ENCODE results near the gene TP53TG5. TPM values are rescaled to one million over a fixed set of nuclear protein-coding genes. Genes with fewer than 3 reads are reported as not detected.

TP53TG5 gene
- total and polyA plus RNA-seq, 2 experiments from 2014 or later = not detected

- TF ChIP-seq REST (IDR thresholded peaks at IDR 0.05; ENCODE audit: unreplicated experiment) (no peak), ZNF114 (CRISPR knock-in tag; IDR thresholded peaks at IDR 0.05) (no peak), NANOG (IDR thresholded peaks at IDR 0.05; ENCODE audit: borderline replicate concordance) (no peak), ZNF331 (CRISPR knock-in tag; IDR thresholded peaks at IDR 0.05; ENCODE audit: low read depth) (no peak), ZNF462 (CRISPR knock-in tag; IDR thresholded peaks at IDR 0.05) (no peak), STAT1 (IDR thresholded peaks at IDR 0.05; ENCODE audit: unreplicated experiment) (no peak), POLR2AphosphoS5 (IDR thresholded peaks at IDR 0.05; ENCODE audit: low read depth) (no peak), EZH2 (IDR thresholded peaks at IDR 0.05; ENCODE audit: low read depth, unreplicated experiment) (no peak), EZH2phosphoT487 (IDR thresholded peaks at IDR 0.05; ENCODE audit: unreplicated experiment) (no peak)
- TF ChIP-seq, protein P1, sequence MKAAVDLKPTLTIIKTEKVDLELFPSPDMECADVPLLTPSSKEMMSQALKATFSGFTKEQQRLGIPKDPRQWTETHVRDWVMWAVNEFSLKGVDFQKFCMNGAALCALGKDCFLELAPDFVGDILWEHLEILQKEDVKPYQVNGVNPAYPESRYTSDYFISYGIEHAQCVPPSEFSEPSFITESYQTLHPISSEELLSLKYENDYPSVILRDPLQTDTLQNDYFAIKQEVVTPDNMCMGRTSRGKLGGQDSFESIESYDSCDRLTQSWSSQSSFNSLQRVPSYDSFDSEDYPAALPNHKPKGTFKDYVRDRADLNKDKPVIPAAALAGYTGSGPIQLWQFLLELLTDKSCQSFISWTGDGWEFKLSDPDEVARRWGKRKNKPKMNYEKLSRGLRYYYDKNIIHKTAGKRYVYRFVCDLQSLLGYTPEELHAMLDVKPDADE (IDR thresholded peaks at IDR 0.05) = no peak
- TF ChIP-seq, protein P2, sequence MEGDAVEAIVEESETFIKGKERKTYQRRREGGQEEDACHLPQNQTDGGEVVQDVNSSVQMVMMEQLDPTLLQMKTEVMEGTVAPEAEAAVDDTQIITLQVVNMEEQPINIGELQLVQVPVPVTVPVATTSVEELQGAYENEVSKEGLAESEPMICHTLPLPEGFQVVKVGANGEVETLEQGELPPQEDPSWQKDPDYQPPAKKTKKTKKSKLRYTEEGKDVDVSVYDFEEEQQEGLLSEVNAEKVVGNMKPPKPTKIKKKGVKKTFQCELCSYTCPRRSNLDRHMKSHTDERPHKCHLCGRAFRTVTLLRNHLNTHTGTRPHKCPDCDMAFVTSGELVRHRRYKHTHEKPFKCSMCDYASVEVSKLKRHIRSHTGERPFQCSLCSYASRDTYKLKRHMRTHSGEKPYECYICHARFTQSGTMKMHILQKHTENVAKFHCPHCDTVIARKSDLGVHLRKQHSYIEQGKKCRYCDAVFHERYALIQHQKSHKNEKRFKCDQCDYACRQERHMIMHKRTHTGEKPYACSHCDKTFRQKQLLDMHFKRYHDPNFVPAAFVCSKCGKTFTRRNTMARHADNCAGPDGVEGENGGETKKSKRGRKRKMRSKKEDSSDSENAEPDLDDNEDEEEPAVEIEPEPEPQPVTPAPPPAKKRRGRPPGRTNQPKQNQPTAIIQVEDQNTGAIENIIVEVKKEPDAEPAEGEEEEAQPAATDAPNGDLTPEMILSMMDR (conservative IDR thresholded peaks at IDR 0.05; ENCODE audit: low read depth in 2 of 2) = no peak
- DNase-seq (ENCODE audit: low spot score) = no peak
- no peak for ATAC-seq
- no peak overlapping the region for H3K4me2 ChIP-seq
- H3K36me3 Mint-ChIP-seq (ENCODE audit: low read depth) = peaks cover 35% of the 10 kb centered on the region
- 0 out of 2 replicates have a peak, but pooled peaks cover under 1% of the 10 kb centered on the region for H4K20me1 ChIP-seq (replicated peaks; ENCODE audit: insufficient read depth)
- H3K79me2 ChIP-seq (replicated peaks; ENCODE audit: insufficient read depth) = no peaks in the 10 kb centered on the region
- no peak overlapping the region for H3K4me3 Mint-ChIP-seq
- no peaks in the 10 kb centered on the region for H3K9me2 ChIP-seq (ENCODE audit: insufficient read depth)
- H3K27ac Mint-ChIP-seq = no peak overlapping the region
- H3K9me3 Mint-ChIP-seq = no peaks in the 10 kb centered on the region
- peaks cover 11% of the 10 kb centered on the region for H3K36me3 ChIP-seq (ENCODE audit: insufficient read depth)
- H3K27me3 Mint-ChIP-seq (ENCODE audit: insufficient read depth, low read depth, poor library complexity) = no peaks in the 10 kb centered on the region
- no peak overlapping the region for H3K27ac ChIP-seq (ENCODE audit: low read depth)
- no peak overlapping the region for H3K4me3 ChIP-seq
- H3K4me1 ChIP-seq (ENCODE audit: insufficient read depth) = no peaks in the 10 kb centered on the region
- no peaks in the 10 kb centered on the region for H3K4me1 Mint-ChIP-seq
- no peak overlapping the region for H2AFZ ChIP-seq
- no peaks in the 10 kb centered on the region for H3K27me3 ChIP-seq (ENCODE audit: insufficient read depth)
- H3F3A ChIP-seq (replicated peaks; ENCODE audit: low read depth) = no peaks in the 10 kb centered on the region
These were observed 47.4 kb upstream of the TP53TG5 start for GRCh38 chr20:45425561-45425960.

All from GM23338 (cell line).